Hepatic stellate cell (primary cell): ENCODE results near the gene RSBN1L.
"Not testable (repeated sequence)": the region's sequence is repeated elsewhere in the genome, so short reads cannot be mapped to it uniquely, and the experiment has no call there.

Experiments used
- DNase-seq: peaks from one replicate; pipeline ENCODE4 v3.0.0; 2011; ENCODE audit warnings: low spot score

Gene RSBN1L

DNA sequence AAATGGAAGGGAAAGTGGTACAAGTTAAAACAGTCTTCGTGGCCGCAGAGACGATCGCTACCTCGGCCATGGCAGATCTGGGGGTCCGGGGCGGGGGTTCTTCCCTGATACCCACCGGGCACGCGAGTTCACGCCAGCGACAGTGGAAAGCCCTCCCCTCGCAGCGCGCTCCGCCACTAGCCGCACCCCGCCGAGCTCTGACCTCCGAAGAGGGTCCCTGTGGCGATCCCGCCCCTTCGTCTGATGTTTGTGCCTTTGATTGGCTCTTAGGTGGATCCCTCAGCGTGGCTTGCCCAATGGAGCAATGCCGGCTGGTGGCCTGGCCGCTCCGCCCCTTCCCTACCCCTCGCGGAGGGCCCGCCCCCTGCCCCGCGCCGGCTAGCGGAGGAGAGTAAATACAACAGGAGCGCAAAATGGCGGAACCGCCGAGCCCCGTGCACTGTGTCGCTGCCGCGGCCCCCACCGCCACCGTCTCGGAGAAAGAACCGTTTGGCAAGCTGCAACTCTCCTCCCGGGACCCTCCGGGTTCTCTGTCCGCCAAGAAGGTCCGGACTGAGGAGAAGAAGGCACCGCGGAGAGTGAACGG, at the start of gene RSBN1L:
Gene RSBN1L, plus strand, starts transcription at position 403 of the 586 bp plus-strand sequence. Its CDS starts 11 bp downstream, at position 414.
- DNase-seq, result peak; percentile 97

DNA sequence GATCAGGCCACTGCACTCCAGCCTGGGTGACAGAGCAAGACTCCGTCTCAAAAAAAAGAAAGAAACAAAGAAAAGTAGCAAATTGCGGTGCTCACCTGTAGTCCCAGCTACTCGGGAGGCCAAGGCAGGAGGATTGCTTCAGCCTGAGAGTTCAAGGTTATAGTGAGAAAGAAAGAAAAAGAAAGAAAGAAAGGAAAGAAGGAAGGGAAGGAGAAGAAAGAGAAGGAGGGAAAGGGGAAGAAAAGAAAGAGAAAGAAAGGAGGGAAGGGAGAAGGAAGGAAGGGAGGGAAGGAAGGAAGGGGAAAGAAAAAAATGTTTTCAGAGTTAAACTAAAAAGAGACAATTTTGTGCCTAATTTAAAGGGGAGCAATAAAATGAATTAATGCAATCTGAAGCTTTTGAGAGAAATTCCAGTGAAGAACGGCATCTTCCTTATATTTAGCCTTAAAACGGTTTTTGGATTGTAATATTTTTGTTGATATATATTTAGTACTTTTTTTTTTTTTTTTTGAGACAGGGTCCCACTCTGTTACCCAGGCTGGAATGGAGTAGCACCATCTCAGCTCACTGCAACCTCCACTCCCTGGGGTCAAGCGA, 47.4 kb upstream of the RSBN1L start:
- DNase-seq, result no peak

DNA sequence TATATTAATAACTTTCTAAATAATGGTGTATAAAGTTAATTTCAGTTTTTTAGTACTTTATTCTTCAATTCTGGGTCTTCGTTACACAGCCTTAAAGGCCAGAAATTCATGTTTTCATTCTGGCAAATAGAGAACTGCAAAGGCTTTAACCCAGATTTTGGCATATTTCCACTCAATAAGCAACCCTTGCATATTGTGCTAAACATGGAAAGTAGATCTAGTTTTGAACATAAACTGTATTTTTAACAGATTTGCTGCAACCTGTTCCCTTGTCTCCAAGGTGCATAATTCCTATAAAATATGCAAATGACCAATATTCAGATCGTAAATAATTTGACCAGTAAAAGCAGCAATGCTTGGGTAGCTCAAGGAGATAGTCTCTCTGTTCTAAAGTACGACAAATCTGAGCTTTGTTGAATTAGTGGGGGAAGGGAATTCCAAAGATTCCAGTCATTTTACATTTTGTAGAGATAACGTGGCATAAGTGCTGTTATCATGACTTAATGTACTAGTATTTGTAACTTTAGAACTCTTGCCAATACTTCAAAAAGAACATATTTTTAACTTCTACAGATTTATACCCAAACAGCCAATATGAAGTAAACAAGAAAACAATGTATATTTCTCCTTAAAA, 46.4 kb upstream of the RSBN1L start:
- peak; percentile 51 for DNase-seq

DNA sequence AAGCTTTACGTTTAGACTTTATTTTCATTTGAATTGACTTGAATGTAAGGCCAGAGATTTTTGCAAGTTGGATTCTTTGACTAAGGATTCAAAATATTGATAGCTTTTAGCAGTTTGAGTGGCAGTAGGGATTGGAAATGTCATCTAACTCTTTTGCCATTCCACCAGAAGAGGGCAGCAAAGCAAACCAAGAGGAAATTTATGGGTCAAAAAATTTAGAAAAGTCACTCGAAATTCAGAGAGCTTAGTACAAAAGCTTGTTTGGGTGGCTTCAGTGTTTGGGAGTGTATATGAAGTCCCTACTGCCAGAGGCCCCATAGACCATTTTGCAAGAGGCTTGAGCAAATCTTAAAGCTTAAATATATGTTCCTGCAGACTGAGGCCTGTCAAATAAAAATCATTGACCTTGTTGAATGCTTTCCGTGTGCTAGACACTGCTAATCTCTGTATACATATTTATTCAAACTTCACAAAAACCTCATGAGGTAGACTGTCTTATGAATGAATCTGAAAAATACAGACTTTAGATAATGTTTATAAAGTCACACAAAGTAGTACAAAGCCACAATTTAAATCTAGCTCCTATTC, 44.6 kb upstream of the RSBN1L start:
- peak; percentile 51 for DNase-seq

DNA sequence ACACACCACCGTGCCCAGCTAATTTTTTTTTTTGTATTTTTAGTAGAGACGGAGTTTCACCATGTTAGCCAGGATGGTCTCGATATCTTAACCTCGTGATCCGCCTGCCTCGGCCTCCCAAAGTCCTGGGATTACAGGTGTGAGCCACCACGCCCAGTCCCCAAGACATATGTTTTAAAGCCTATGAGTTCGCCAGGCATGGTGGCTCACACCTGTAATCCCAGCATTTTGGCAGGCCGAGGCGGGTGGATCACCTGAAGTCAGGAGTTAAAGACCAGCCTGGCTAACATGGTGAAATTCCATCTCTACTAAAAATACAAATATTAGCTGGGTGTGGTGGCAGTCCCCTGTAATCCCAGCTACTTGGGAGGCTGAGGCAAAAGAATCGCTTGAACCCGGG, 43.4 kb upstream of the RSBN1L start:
- DNase-seq, result not testable (repeated sequence)

DNA sequence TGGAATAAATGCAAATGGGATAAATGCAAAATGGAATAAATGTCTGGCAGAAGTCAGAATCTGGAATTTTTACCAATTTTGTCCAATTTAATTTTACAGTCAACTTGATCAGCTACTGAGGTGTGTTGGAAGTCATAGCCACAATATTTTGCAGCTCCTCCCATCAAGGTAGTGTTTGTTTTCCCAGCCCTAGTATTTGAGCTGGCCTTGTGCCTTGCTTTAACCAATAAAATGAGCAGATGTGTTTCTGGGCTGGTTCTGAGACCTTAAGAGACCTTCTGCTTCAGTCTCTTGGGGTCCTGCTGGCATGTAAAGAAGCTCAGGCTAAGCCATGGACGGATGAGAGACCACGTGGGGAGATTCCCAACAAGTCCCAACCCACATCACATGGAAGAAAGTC, 42.7 kb upstream of the RSBN1L start:
- DNase-seq, result no peak

DNA sequence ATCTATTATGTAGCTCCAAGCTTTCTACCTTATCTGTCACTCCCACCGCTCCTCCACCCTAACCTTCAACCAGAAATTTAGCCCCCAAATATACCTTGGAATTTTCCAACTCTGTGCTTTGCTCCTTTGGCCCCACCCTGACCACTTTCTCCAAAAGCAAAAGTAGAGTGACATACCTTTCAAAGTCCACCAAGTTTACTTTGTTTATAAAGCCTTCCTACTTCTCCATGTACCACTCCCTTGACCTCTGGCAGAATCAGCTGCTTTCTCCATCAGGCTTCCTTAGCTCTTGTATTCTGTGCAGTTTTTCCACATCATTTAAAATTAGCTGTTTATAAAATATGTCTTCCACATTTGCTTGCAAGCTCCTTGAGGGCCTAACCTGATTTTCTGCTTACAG, 40.9 kb upstream of the RSBN1L start:
- DNase-seq, result no peak

DNA sequence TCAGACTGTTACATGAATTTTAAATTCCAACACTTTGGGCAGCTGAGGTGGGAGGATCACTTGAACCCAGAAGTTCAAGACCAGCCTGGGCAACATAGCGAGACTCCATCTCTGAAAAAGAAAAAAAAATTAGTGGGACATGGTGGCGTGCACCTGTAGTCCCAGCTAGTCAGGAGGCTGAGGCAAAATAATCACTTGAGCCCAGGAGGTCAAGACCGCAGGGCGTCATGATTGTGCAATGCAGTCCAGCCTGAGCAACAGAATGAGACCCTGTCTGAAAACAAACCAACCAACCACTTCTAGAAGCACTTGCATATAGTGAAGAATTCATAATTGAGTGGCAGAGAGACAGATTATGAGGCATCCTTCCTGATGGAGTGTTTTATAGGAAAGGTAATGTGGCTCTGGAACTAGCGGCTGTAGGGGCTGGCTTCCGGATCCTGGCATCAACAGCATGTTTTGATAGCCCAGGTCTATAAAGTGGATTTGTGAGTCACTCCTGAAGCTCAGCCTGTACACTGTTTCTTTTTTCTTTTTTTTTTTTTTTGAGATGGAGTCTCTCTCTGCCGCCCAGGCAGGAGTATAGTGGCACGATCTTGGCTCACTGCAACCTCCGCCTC, 40.3 kb upstream of the RSBN1L start:
- no peak for DNase-seq

DNA sequence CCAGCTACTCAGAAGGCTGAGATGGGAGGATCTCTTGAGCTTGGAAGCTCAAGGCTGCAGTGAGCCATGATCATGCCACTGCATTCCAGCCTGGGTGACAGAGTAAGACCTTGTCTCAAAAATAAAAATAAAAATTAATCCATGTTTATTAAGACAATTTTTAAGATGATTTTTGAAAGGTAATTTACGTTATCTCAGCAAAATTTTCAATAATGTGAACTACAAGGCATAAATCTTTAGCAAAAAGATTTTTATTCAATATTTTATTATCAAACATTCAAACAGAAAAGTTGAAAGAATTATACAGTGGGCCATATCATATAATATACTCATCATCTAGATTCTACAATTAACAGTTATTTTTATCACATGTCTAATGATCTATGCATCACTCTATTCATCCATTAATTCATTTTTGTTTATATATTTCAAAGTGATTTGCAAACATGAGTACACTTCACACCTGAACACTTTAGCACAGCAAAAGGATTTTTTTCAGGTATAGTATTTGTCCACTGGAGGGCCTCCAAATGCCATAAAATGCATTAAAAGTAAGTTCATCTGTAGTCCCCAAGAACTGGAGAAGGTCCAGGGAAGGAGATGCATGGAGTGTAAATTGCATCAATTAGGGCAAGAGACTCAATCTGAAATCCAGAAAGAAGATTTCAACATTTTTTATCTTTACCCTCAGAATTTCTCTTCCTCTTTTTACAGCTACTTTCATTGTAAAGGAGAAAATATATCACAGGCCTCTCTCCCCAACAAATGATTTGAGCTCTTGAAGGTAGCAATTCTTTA, 38.6 kb upstream of the RSBN1L start:
- DNase-seq, result peak; percentile 23

DNA sequence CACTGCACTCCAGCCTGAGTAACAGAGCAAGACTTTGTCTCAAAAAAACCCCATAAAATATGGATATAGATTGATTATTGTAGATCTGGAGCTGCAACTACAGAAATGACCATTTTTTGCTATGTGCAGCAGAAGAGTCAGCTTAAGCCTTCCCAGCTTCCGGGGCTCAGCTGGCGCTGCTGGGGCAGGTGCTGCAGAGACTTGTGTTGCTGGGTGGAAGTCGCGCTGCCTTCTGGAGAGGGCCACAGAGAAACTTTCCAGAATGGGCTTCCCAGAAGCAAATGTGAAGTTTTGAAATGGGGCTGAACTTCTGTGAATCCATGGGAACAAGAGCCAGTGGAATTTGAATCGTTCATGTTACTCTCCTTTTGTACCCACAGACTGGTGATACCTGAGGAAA, 37.3 kb upstream of the RSBN1L start:
- DNase-seq, result no peak

DNA sequence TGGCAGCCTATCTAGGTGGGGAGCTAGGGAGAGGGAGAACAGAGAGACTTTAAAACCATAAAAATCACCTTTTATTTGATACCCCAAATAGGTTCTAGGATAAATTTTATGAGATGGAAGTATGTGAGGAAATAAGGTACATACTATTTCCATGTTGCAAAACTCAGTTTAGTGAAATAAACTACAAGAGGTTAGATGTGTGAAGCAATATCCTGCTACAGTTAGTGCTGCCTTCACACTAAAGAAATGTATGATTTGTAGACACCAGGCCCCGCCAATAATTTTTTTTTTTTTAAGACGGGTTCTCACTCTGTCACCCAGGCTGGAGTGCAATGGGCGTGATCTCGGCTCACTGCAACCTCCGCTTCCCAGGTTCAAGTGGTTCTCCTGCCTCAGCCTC, 34.4 kb upstream of the RSBN1L start:
- DNase-seq, result no peak

DNA sequence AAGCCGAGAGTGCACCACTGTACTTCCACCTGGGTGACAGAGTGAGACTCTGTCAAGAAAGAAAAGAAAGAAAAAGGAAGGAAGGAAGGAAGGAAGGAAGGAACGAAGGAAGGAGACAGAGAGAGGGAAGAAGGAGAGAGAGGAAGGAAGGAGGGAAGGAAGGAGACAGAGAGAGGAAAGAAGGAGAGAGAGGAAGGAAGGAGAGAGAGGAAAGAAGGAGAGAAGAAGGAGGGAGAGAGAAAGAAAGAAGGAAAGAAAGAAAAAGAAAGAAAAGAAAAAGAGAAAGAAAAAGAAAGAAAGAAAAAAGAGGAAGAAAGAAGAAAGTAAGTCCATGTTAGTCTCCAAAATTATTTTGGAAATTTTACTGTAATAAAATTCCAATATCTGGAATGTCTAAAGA, 33.4 kb upstream of the RSBN1L start:
- DNase-seq, result no peak

DNA sequence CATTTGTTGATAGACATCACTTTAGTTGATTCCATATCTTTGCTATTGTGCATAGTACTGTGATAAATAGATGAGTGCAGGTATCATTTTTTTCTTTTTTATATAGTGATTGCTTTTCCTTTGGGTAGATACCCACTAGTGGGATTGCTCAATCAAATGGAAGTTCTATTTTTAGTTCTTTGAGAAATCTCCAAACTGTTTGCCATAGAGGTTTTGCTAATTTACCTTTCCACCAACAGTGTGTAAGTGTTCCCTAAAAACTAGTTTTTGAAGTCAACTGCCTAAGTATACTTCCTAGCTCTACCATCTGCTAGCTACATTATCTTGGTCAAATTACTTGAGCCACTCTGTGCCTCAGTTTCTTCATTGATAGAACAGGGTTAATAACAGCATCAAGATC, 31.5 kb upstream of the RSBN1L start:
- DNase-seq, result no peak

DNA sequence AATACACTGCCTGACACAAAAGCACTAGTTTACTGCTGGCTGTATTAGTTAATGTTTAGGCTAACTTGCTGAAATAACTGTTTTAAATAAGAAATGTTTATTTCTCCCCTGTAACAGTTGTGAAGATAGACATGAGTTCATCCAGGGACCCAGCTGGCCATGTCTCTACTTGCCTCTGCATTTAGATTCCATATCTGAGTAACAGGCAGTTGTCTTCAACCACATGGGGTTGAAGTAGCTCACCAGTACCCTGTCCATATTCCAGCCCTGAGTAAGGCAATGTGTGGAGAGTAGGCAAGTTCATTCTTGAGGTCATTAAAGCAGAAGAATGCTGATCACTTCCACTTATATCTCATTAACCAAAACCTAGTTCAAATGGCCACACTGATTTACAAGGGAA, 31.1 kb upstream of the RSBN1L start:
- no peak for DNase-seq

DNA sequence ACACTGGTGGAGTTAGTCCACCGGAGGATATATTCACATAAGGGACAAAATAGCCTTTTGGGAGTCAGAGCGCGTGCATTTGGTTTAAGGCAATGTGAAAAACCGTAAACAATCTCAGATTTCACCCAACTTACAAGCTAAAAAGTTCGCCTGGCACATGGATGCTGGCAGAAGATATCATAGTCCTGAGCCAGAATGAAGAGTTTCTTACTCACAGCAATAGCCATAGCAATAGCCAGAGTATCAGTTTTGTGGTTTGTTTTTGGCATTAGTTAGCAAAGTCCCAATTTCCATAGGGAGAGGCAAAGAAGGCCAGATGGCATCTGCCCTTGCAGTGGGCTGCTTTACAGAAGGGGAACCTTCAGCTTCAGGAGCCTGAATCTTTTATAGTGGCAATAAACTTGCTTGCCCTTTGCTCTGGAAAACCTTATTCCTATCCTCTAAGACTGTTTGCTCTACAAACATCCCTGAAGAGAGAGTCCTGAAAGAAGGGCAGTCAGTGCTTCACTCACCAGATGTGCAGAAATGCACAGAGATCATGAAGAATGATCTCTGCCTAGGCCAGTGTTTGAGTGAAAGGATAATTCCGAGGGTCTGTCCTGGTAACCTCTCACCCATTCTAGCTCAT, 28.7 kb upstream of the RSBN1L start:
- no peak for DNase-seq

DNA sequence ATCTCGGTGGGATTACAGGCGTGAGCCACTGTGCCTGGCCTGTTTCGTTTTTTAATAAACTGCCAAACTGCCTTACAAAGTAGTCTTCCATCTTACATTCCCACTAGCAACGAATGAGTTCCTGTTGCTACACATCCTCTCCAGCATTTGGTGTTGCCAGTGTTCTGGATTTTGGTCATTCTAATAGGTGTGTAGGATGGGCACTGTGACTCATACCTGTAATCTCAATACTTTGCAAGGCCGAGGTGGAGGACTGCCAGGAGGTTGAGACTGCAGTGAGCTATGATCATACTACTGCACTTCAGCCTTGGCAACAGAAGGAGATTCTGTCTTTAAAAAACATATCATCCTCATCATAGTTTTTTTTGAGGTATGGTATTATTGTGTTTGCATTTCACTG, 21.4 kb upstream of the RSBN1L start:
- DNase-seq, result no peak

DNA sequence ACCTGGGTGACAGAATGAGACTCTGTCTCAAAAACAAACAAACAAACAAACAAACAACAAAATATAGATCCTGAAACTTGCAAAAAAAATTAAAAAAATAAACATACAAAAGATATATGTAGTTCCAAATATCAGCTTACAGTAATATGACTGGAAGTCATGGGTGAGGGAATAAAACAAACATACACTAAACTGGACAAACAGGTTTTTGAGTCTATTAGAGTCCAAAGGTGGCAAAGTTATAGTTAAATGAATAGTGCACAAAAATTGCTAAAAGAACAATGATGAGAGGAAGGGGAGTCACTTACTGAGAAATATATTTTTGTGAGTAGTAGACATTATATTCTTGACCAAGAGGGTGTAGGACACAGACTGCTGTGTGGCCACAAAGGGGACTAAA, 16.7 kb upstream of the RSBN1L start:
- DNase-seq, result no peak

DNA sequence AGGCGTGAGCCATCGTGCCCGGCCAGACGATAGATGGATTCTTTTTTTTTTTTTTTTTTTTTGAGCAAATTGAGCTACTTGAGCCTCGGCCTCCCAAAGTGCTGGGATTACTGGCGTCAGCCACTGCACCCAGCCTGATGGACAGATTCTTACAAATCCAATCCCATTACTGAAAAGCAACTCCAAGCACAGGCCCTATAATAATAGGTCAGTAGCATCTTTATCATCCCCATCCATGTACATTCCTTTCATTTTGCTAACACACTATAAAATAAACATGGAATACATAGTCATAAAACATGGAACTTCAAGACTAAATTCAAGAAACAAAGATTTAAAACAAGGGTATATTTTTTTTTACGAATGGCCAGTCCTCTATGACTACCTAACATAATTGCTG, 16.0 kb upstream of the RSBN1L start:
- no peak for DNase-seq

DNA sequence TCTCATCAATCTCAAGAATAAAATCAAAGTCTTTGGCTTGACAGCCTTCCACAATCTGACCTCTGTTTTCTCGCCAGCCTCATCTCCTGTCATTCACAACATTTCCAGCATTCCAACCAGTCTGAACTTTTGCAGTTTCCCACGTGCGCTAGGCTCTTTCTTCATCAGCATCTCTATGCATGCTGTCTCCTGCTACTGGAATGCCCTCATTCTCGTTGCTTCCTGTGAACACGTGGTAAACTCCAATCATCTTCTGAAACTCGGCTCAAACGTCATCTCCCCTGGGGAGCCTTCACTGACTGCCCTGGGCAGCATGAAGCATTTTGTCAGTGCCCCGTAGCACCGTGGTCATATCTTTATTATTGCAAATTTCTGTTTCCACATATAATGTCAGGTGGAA, 12.2 kb upstream of the RSBN1L start:
- DNase-seq, result peak; percentile 73

DNA sequence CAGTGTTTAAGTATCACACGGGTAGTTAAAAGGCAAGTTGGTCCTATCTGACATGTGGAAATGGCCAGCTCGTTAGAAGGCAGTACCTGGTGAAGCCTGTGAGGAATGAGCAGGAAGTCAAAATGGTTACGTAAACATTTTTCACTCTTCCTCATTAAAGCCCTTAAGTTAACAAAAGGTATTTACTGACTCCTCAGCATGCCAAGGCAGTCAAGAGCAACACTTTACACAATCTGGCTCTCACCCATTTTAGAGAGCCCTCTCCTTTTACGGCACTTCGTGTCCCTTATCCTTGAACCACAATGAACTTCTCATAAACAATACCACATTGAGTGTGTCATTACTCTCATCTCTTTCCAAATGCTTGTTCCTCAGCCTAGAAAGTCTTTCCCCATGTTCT, 11.0 kb upstream of the RSBN1L start:
- no peak for DNase-seq

DNA sequence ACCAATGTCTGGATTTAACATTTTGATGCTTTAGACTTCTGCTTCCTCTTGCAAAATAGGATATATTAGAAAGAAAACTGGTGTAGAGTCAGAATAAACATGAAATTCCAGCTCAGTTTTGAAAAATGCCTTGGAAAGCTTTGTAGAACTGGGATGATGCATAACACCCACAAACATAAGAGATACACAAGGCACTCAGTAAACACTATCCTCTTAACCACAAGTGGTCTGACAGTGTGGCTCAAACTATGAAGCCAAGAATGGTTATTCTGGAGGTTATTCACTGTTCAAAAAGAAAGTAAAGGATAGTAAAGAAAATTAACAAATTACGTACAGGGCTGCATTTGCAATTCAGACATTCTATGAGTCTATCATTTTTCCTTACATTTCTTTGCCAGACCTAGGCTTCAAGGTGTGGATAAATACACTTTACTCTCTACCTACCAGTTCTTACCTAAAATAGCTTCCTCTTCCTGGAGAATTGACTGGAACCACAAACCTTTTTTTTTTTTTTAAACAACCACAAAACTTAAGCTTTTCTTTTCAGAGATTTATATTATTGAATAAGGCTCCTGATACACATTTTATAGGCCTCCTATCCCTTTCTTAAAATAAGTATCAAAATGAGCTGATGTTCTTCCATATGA, 9.0 kb upstream of the RSBN1L start:
- DNase-seq, result no peak
